Activated CD8-positive, alpha-beta memory T cell treated with anti-CD3 and anti-CD28 coated beads for 48 hours (primary cell): ENCODE data around the gene BCL2L15.
A peak's percentile ranks its signal among the peaks of the same experiment; 100 is the strongest.

Experiments used
- DNase-seq, 3 experiments: peaks; one replicate each; pipeline ENCODE4 v3.0.0-alpha.2; 2020; ENCODE audit warnings: low read depth in 2 of 3, low spot score in 2 of 3

BCL2L15 gene

GRCh38 chr1:113912594-113913311 is 25.4 kb upstream of the BCL2L15 start:
- DNase-seq = no peak

GRCh38 chr1:113905435-113905861 is 18.1 kb upstream of the BCL2L15 start:
- peak in 1 of 3 experiments; percentile 6 for DNase-seq

GRCh38 chr1:113904674-113905434 is 17.5 kb upstream of the BCL2L15 start, which contains the start of the genes AP4B1 and DCLRE1B:
Gene AP4B1, minus strand, starts transcription at chr1:113904799. Its CDS starts 82 bp downstream, at chr1:113904717.
Gene DCLRE1B, plus strand, starts transcription at chr1:113905326. Its CDS starts 261 bp downstream, at chr1:113905587.
- DNase-seq = peak; percentile 84 to 97 (median 91)

GRCh38 chr1:113904293-113904673 is 16.9 kb upstream of the BCL2L15 start:
- peak in 1 of 3 experiments; percentile 6 for DNase-seq

GRCh38 chr1:113903501-113904292 is 16.3 kb upstream of the BCL2L15 start:
- peak in 1 of 3 experiments; percentile 9 for DNase-seq

- no peak for DNase-seq
Observed at GRCh38 chr1:113901191-113901590, 13.8 kb upstream of the BCL2L15 start.

GRCh38 chr1:113899111-113899510 is 11.7 kb upstream of the BCL2L15 start:
- DNase-seq = no peak

- no peak for DNase-seq
Observed at GRCh38 chr1:113898241-113898814, 10.9 kb upstream of the BCL2L15 start.

- DNase-seq = no peak
Observed at GRCh38 chr1:113895961-113896360, 8.6 kb upstream of the BCL2L15 start.

- no peak for DNase-seq
Observed at GRCh38 chr1:113895098-113895497, 7.7 kb upstream of the BCL2L15 start.

GRCh38 chr1:113893267-113893666 is 5.9 kb upstream of the BCL2L15 start:
- no peak for DNase-seq

GRCh38 chr1:113891631-113892220 is 4.3 kb upstream of the BCL2L15 start:
- DNase-seq = no peak

GRCh38 chr1:113890816-113891215 is 3.4 kb upstream of the BCL2L15 start:
- DNase-seq = no peak

GRCh38 chr1:113886417-113887401 is 672 bp downstream of the BCL2L15 start:
- no peak for DNase-seq

GRCh38 chr1:113881661-113882060 is 5.7 kb downstream of the BCL2L15 start:
- DNase-seq = no peak

GRCh38 chr1:113879739-113880038 is 7.7 kb downstream of the BCL2L15 start:
- DNase-seq = no peak

- no peak for DNase-seq
Observed at GRCh38 chr1:113876176-113876575, 11.2 kb downstream of the BCL2L15 start.

GRCh38 chr1:113875714-113876113 is 11.7 kb downstream of the BCL2L15 start:
- DNase-seq = no peak

GRCh38 chr1:113874012-113874879 is 13.1 kb downstream of the BCL2L15 start:
- DNase-seq = no peak
